Measurements from ENCODE around the gene NAXE.
"Not testable (repeated sequence)": the region's sequence is repeated elsewhere in the genome, so short reads cannot be mapped to it uniquely, and the experiment has no call there.

Gene NAXE

GRCh38 chr1:156549831-156550230 is 41.7 kb upstream of the NAXE start:
- H3K27ac ChIP-seq, result no peak overlapping the region
- no peak for TF ChIP-seq ZFX (IDR thresholded peaks at IDR 0.05; ENCODE audit: borderline replicate concordance)
- no peak for TF ChIP-seq CTCF (IDR thresholded peaks at IDR 0.05)

GRCh38 chr1:156550346-156550745 is 41.2 kb upstream of the NAXE start:
- H3K27ac ChIP-seq, result no peak overlapping the region
- TF ChIP-seq CTCF (IDR thresholded peaks at IDR 0.05) (no peak), ZFX (IDR thresholded peaks at IDR 0.05; ENCODE audit: borderline replicate concordance) (no peak)

GRCh38 chr1:156551066-156551643 is 40.4 kb upstream of the NAXE start:
- no peak overlapping the region for H3K27ac ChIP-seq

GRCh38 chr1:156551869-156552268 is 39.7 kb upstream of the NAXE start:
- TF ChIP-seq CTCF (IDR thresholded peaks at IDR 0.05) (no peak), ZFX (IDR thresholded peaks at IDR 0.05; ENCODE audit: borderline replicate concordance) (no peak)
- no peak overlapping the region for H3K27ac ChIP-seq

More at GRCh38 chr1:156551066-156551643, 40.4 kb upstream of the NAXE start:
- TF ChIP-seq ZFX (IDR thresholded peaks at IDR 0.05; ENCODE audit: borderline replicate concordance), result no peak
- no peak for TF ChIP-seq CTCF (IDR thresholded peaks at IDR 0.05)

- no peak for TF ChIP-seq CTCF (IDR thresholded peaks at IDR 0.05)
- no peak for TF ChIP-seq ZFX (IDR thresholded peaks at IDR 0.05; ENCODE audit: borderline replicate concordance)
- H3K27ac ChIP-seq, result no peak overlapping the region
Measured at GRCh38 chr1:156552518-156552917, 39.1 kb upstream of the NAXE start.

GRCh38 chr1:156552937-156553336 is 38.6 kb upstream of the NAXE start:
- not testable (repeated sequence) for H3K27ac ChIP-seq

- TF ChIP-seq ZFX (IDR thresholded peaks at IDR 0.05; ENCODE audit: borderline replicate concordance), result no peak
- no peak for TF ChIP-seq CTCF (IDR thresholded peaks at IDR 0.05)
- no peak overlapping the region for H3K27ac ChIP-seq
Measured at GRCh38 chr1:156553860-156554485, 37.6 kb upstream of the NAXE start.

- H3K27ac ChIP-seq, result no peak overlapping the region
- TF ChIP-seq ZFX (IDR thresholded peaks at IDR 0.05; ENCODE audit: borderline replicate concordance) (no peak), CTCF (IDR thresholded peaks at IDR 0.05) (no peak)
Measured at GRCh38 chr1:156554971-156555370, 36.6 kb upstream of the NAXE start.

All from 22Rv1 (cell line).